WERI-Rb-1 (cell line): Measurements from ENCODE around the gene HOXA6.

ENCODE experiments used
- DNase-seq: peaks from one replicate; pipeline ENCODE4 v3.0.0-alpha.2; 2020
- H3K27ac ChIP-seq: fragments of 250-450 bp; sonication (Bioruptor Pico); 2 replicates; pipeline ENCODE4 v1.5.1; 2020; ENCODE audit warnings: mild to moderate bottlenecking, moderate library complexity
- H3K27me3 ChIP-seq: fragments of 250-450 bp; sonication (Bioruptor Pico); 2 replicates; pipeline ENCODE4 v1.5.1; 2021; ENCODE audit warnings: mild to moderate bottlenecking, low read depth, moderate library complexity; ENCODE audit not compliant: insufficient read depth, severe bottlenecking
- H3K36me3 ChIP-seq: fragments of 250-450 bp; sonication (Bioruptor Pico); 2 replicates; pipeline ENCODE4 v1.5.1; 2020; ENCODE audit warnings: mild to moderate bottlenecking, moderate library complexity
- H3K4me3 ChIP-seq: 2 replicates; pipeline ENCODE4 v1.5.1; 2011; ENCODE audit warnings: low read depth, mild to moderate bottlenecking, control low read depth, low read length
- H3K9me3 ChIP-seq: fragments of 250-450 bp; sonication (Bioruptor Pico); 2 replicates; pipeline ENCODE4 v1.5.1; 2021; ENCODE audit warnings: mild to moderate bottlenecking, moderate library complexity; ENCODE audit not compliant: severe bottlenecking
- CTCF ChIP-seq: IDR thresholded peaks from 2 replicates; pipeline ENCODE4 v1.5.1; 2011; ENCODE audit warnings: low read depth, mild to moderate bottlenecking, control low read depth, inconsistent platforms, low read length

The HOXA6 gene

GRCh38 chr7:27171325-27171636, 23.7 kb upstream of the HOXA6 start:
- no peak for TF ChIP-seq CTCF
- DNase-seq, result no peak
- peaks cover 11% of the 10 kb centered on the region for H3K9me3 ChIP-seq
- no peak overlapping the region for H3K4me3 ChIP-seq
- H3K27me3 ChIP-seq, result peaks cover 81% of the 10 kb centered on the region
- no peaks in the 10 kb centered on the region for H3K36me3 ChIP-seq
- no peak overlapping the region for H3K27ac ChIP-seq

- Histone ChIP-seq H3K27me3 (peaks cover 82% of the 10 kb centered on the region), H3K9me3 (peaks cover 17% of the 10 kb centered on the region), H3K27ac (no peak overlapping the region), H3K36me3 (no peaks in the 10 kb centered on the region), H3K4me3 (no peak overlapping the region)
- DNase-seq, result no peak
- TF ChIP-seq CTCF, result no peak
These were observed 23.1 kb upstream of the HOXA6 start for GRCh38 chr7:27170426-27171324.

GRCh38 chr7:27169658-27170425, 22.3 kb upstream of the HOXA6 start:
- H3K4me3 ChIP-seq, result no peak overlapping the region
- peaks cover 82% of the 10 kb centered on the region for H3K27me3 ChIP-seq
- H3K27ac ChIP-seq, result no peak overlapping the region
- peaks cover 21% of the 10 kb centered on the region for H3K9me3 ChIP-seq
- no peaks in the 10 kb centered on the region for H3K36me3 ChIP-seq
- no peak for TF ChIP-seq CTCF
- DNase-seq, result no peak

GRCh38 chr7:27168265-27168947, 20.8 kb upstream of the HOXA6 start:
- TF ChIP-seq CTCF, result no peak
- H3K9me3 ChIP-seq, result peaks cover 21% of the 10 kb centered on the region
- H3K36me3 ChIP-seq, result no peaks in the 10 kb centered on the region
- peaks cover 78% of the 10 kb centered on the region for H3K27me3 ChIP-seq
- no peak overlapping the region for H3K4me3 ChIP-seq
- no peak overlapping the region for H3K27ac ChIP-seq
- no peak for DNase-seq

GRCh38 chr7:27167916-27168264, 20.3 kb upstream of the HOXA6 start:
- TF ChIP-seq CTCF, result no peak
- DNase-seq, result no peak
- no peak overlapping the region for H3K27ac ChIP-seq
- peaks cover 21% of the 10 kb centered on the region for H3K9me3 ChIP-seq
- H3K36me3 ChIP-seq, result no peaks in the 10 kb centered on the region
- no peak overlapping the region for H3K4me3 ChIP-seq
- peaks cover 73% of the 10 kb centered on the region for H3K27me3 ChIP-seq
